Measurements from ENCODE around the gene BICD1. TPM values are rescaled to one million over a fixed set of nuclear protein-coding genes. Genes with fewer than 3 reads are reported as not detected.
A peak's percentile ranks its signal among the peaks of the same experiment; 100 is the strongest.

Gene BICD1
- total RNA-seq, 1 experiment from 2014 or later, result 45.6 TPM

DNA sequence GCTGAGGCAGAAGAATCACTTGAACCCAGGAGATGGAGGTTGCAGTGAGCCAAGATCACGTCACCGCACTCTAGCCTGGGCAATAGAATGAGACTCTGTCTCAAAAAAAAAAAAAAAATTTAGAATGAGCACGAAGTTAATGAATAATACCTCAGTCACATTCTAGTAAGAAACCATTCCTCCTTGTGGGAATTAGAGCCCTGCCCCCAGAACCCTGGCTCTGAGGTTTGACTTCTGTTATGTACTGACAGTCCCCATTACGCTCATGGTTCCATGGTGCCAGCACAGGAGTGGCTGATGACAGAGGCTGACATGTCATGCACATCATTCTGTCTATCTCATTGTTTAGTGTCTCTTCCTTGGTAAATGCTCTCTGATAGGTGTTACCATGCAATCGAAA, 160.1 kb downstream of the BICD1 start:
- H3K4me1 Mint-ChIP-seq (ENCODE audit: low read depth, unreplicated experiment), result peaks cover 14% of the 10 kb centered on the region
- H3K36me3 Mint-ChIP-seq (ENCODE audit: insufficient read depth, unreplicated experiment), result no peaks in the 10 kb centered on the region
- TF ChIP-seq, protein P1, sequence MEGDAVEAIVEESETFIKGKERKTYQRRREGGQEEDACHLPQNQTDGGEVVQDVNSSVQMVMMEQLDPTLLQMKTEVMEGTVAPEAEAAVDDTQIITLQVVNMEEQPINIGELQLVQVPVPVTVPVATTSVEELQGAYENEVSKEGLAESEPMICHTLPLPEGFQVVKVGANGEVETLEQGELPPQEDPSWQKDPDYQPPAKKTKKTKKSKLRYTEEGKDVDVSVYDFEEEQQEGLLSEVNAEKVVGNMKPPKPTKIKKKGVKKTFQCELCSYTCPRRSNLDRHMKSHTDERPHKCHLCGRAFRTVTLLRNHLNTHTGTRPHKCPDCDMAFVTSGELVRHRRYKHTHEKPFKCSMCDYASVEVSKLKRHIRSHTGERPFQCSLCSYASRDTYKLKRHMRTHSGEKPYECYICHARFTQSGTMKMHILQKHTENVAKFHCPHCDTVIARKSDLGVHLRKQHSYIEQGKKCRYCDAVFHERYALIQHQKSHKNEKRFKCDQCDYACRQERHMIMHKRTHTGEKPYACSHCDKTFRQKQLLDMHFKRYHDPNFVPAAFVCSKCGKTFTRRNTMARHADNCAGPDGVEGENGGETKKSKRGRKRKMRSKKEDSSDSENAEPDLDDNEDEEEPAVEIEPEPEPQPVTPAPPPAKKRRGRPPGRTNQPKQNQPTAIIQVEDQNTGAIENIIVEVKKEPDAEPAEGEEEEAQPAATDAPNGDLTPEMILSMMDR (IDR thresholded peaks at IDR 0.05; ENCODE audit: unreplicated experiment), result no peak
- CTCF ChIA-PET, result no interaction called here
- intact Hi-C loops (cut with micrococcal nuclease; ENCODE audit: unreplicated experiment), result no loop called here
- no peak overlapping the region for H3K4me3 Mint-ChIP-seq (ENCODE audit: low read depth, unreplicated experiment)
- no peaks in the 10 kb centered on the region for H3K9me3 Mint-ChIP-seq (ENCODE audit: low read depth, unreplicated experiment)
- no peak overlapping the region for H3K27ac Mint-ChIP-seq (ENCODE audit: unreplicated experiment)
- DNase-seq, result no peak
- BruUV-seq (replicated peaks), result no TSS peak
- no peaks in the 10 kb centered on the region for H3K27me3 Mint-ChIP-seq (ENCODE audit: unreplicated experiment)

DNA sequence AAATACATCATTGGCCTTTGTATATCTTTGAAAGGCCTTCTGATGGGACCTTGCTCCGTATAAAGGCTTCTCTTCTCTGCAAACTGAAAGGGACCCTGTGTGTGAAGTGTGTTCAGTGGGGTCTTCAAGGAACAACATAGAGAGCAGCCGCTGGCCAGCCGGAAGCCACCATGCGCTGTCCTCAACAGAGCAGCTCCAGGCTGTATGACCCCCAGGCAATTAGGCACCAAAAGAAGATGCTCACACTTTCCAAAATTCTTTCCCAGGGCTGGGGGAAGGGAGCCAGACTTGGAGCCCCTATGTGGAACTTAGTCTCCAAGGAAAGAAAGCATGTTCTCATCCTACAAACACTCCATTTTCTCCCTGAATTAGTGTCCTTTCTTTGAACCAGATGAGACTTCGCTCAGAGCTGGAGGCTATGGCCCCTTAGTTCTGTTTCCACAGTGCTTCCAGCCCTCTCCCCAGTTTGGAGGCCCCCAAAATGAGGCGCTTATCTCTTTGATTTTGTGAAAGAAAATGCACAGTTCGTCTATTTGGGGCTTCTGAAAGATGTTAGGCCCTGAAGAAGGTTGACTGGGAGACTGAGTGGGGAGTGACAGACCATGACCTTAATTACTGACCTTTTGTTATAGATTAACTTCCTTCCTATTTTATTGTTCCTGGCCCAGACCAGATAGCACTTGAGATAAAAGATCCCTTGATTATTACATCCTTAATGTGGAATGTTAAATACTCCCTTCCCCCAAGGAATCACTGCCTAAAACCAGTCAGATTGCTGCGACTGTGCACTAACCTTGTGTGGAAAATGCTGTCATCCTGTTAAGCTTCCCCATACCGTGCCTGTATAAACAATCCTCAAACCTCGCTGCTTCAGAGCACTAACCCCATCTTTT, 164.4 kb downstream of the BICD1 start:
- no peak overlapping the region for H3K4me3 Mint-ChIP-seq (ENCODE audit: low read depth, unreplicated experiment)
- no TSS peak for BruUV-seq (replicated peaks)

DNA sequence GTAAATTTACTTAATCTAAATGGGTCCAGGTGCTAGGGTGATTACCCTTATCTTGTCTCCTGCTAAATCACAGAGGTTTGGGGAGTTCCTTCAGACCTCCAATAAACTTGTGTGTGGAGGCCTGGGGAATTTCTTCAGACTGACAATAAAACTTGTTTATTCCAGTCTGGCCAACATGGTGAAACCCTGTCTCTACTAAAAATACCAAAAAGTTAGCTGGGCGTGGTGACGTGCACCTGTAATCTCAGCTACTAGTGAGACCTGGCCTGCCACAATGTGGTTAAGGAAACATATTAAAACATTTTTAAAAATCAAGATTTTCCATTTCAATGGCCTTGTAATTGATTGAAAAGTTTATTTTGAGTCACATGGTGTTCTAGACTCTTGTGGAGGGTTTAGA, 165.8 kb downstream of the BICD1 start:
- no peak for DNase-seq
- Mint-ChIP-seq H3K36me3 (ENCODE audit: insufficient read depth, unreplicated experiment) (no peaks in the 10 kb centered on the region), H3K4me3 (ENCODE audit: low read depth, unreplicated experiment) (no peak overlapping the region), H3K9me3 (ENCODE audit: low read depth, unreplicated experiment) (no peaks in the 10 kb centered on the region), H3K4me1 (ENCODE audit: low read depth, unreplicated experiment) (peaks cover 37% of the 10 kb centered on the region), H3K27ac (ENCODE audit: unreplicated experiment) (no peak overlapping the region), H3K27me3 (ENCODE audit: unreplicated experiment) (no peaks in the 10 kb centered on the region)
- BruUV-seq (replicated peaks), result no TSS peak
- CTCF ChIA-PET, result no interaction called here
- TF ChIP-seq, protein P1 (IDR thresholded peaks at IDR 0.05; ENCODE audit: unreplicated experiment), result no peak
- intact Hi-C loops (cut with micrococcal nuclease; ENCODE audit: unreplicated experiment), result no loop called here

More for the DNA sequence above, 164.4 kb downstream of the BICD1 start:
- no peaks in the 10 kb centered on the region for H3K36me3 Mint-ChIP-seq (ENCODE audit: insufficient read depth, unreplicated experiment)
- CTCF ChIA-PET, result no interaction called here
- H3K27ac Mint-ChIP-seq (ENCODE audit: unreplicated experiment), result peak overlapping the region; percentile 62
- H3K9me3 Mint-ChIP-seq (ENCODE audit: low read depth, unreplicated experiment), result no peaks in the 10 kb centered on the region
- no peaks in the 10 kb centered on the region for H3K27me3 Mint-ChIP-seq (ENCODE audit: unreplicated experiment)
- DNase-seq, result peak; percentile 10
- intact Hi-C loops (cut with micrococcal nuclease; ENCODE audit: unreplicated experiment), result no loop called here
- peaks cover 37% of the 10 kb centered on the region for H3K4me1 Mint-ChIP-seq (ENCODE audit: low read depth, unreplicated experiment)
- TF ChIP-seq, protein P1 (IDR thresholded peaks at IDR 0.05; ENCODE audit: unreplicated experiment), result no peak

DNA sequence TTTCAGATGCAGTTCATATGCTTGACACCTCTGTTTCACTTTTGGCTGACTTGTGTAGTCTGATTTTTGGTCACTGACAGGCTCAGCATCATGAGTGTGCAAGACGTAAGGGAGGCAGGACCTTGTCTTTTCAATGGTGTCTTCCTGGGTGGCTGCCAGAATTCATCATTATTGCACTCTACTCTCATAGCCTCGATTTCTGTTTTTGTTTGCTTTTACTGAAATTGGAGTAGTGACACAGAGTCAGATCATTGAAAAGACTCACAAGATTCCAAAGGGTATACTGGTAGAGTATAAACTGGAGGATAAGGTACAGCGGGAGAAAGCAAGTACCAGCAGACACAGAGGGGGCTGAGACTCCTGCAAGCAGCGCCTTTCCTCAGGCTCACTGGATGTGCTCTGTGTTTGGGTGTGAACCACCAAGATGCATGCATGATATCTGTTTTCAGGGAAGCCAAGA, 166.4 kb downstream of the BICD1 start:
- Mint-ChIP-seq H3K9me3 (ENCODE audit: low read depth, unreplicated experiment) (no peaks in the 10 kb centered on the region), H3K36me3 (ENCODE audit: insufficient read depth, unreplicated experiment) (no peaks in the 10 kb centered on the region), H3K4me1 (ENCODE audit: low read depth, unreplicated experiment) (peaks cover 37% of the 10 kb centered on the region), H3K4me3 (ENCODE audit: low read depth, unreplicated experiment) (no peak overlapping the region), H3K27ac (ENCODE audit: unreplicated experiment) (no peak overlapping the region), H3K27me3 (ENCODE audit: unreplicated experiment) (no peaks in the 10 kb centered on the region)
- DNase-seq, result no peak
- CTCF ChIA-PET, result no interaction called here
- BruUV-seq (replicated peaks), result no TSS peak
- TF ChIP-seq, protein P1 (IDR thresholded peaks at IDR 0.05; ENCODE audit: unreplicated experiment), result no peak
- intact Hi-C loops (cut with micrococcal nuclease; ENCODE audit: unreplicated experiment), result no loop called here
